Astrocyte (in vitro differentiated cells and primary cell): Measurements from ENCODE around the gene CNOT1. TPM values are rescaled to one million over a fixed set of nuclear protein-coding genes. Genes with fewer than 3 reads are reported as not detected.

ENCODE experiments used
- DNase-seq: peaks from one replicate; pipeline ENCODE4 v3.0.0-alpha.2; 2010; ENCODE audit warnings: low read depth
- FAIRE-seq: peaks from 2 replicates; lab custom pipeline; 2011; peaks lifted over from hg19 to GRCh38; lab: Jason Lieb, UNC
- H2AFZ ChIP-seq: 2 replicates; pipeline ENCODE4 v1.6.0; 2012; ENCODE audit warnings: low read depth, low read length, inconsistent platforms
- H3K27ac ChIP-seq: 2 replicates; pipeline ENCODE4 v1.5.1; 2011; ENCODE audit warnings: low read depth, low read length, inconsistent platforms
- H3K27me3 ChIP-seq: 2 replicates; pipeline ENCODE4 v1.6.0; 2011; ENCODE audit warnings: low read length, inconsistent platforms; ENCODE audit not compliant: insufficient read depth
- H3K36me3 ChIP-seq: 2 replicates; pipeline ENCODE4 v1.5.1; 2011; ENCODE audit warnings: low read length, inconsistent platforms; ENCODE audit not compliant: insufficient read depth
- H3K4me1 ChIP-seq: 2 replicates; pipeline ENCODE4 v1.5.1; 2011; ENCODE audit warnings: low read length, inconsistent platforms; ENCODE audit not compliant: insufficient read depth
- H3K4me2 ChIP-seq: 2 replicates; pipeline ENCODE4 v1.6.0; 2012; ENCODE audit warnings: low read length, inconsistent platforms
- H3K4me3 ChIP-seq: 2 replicates; pipeline ENCODE4 v1.5.1; 2011; ENCODE audit warnings: low read depth, mild to moderate bottlenecking, low read length, inconsistent platforms; ENCODE audit not compliant: insufficient read depth
- H3K79me2 ChIP-seq: 2 replicates; pipeline ENCODE4 v1.6.0; 2012; ENCODE audit warnings: mild to moderate bottlenecking, low read length, inconsistent platforms; ENCODE audit not compliant: insufficient read depth
- H3K9ac ChIP-seq: 2 replicates; pipeline ENCODE4 v1.6.0; 2012; ENCODE audit warnings: mild to moderate bottlenecking, low read length, inconsistent platforms
- H3K9me3 ChIP-seq: 2 replicates; pipeline ENCODE4 v1.5.1; 2012; ENCODE audit warnings: low read depth, mild to moderate bottlenecking, low read length, inconsistent platforms; ENCODE audit not compliant: insufficient read depth
- H4K20me1 ChIP-seq: 2 replicates; pipeline ENCODE4 v1.6.0; 2012; ENCODE audit warnings: low read length, inconsistent platforms; ENCODE audit not compliant: insufficient read depth
- H3K27ac Mint-ChIP-seq: one replicate; pipeline ENCODE4 v1.8.0; 2021; ENCODE audit warnings: mild to moderate bottlenecking, mixed read lengths; ENCODE audit not compliant: unreplicated experiment
- H3K27me3 Mint-ChIP-seq: one replicate; pipeline ENCODE4 v1.8.0; 2021; ENCODE audit warnings: low read depth, mixed read lengths; ENCODE audit not compliant: unreplicated experiment
- H3K36me3 Mint-ChIP-seq: one replicate; pipeline ENCODE4 v1.8.0; 2021; ENCODE audit warnings: low read depth, mixed read lengths; ENCODE audit not compliant: unreplicated experiment
- H3K4me1 Mint-ChIP-seq: one replicate; pipeline ENCODE4 v1.8.0; 2021; ENCODE audit warnings: low read depth, mixed read lengths; ENCODE audit not compliant: unreplicated experiment
- H3K4me3 Mint-ChIP-seq: one replicate; pipeline ENCODE4 v1.8.0; 2021; ENCODE audit warnings: mild to moderate bottlenecking, moderate library complexity, mixed read lengths; ENCODE audit not compliant: unreplicated experiment
- H3K9me3 Mint-ChIP-seq: one replicate; pipeline ENCODE4 v1.8.0; 2021; ENCODE audit warnings: mild to moderate bottlenecking, mixed read lengths; ENCODE audit not compliant: unreplicated experiment
- EZH2 ChIP-seq: IDR thresholded peaks from 2 replicates; pipeline ENCODE4 v1.6.1; 2012; ENCODE audit warnings: mild to moderate bottlenecking, low read length, inconsistent platforms; ENCODE audit not compliant: insufficient read depth
- total RNA-seq: library from RNA; stranded (reverse); gene quantifications from 2 replicates; pipeline ENCODE4 v1.2.1, GENCODE V29; 2021
- TF ChIP-seq, protein P1 (sequence below): IDR thresholded peaks from 2 replicates; pipeline ENCODE4 v1.5.1; 2011; ENCODE audit warnings: low read depth, mild to moderate bottlenecking, inconsistent platforms, low read length, moderate library complexity; ENCODE audit not compliant: insufficient read depth

CNOT1 gene
- total RNA-seq, 1 donor from 2014 or later, result 212 TPM

DNA sequence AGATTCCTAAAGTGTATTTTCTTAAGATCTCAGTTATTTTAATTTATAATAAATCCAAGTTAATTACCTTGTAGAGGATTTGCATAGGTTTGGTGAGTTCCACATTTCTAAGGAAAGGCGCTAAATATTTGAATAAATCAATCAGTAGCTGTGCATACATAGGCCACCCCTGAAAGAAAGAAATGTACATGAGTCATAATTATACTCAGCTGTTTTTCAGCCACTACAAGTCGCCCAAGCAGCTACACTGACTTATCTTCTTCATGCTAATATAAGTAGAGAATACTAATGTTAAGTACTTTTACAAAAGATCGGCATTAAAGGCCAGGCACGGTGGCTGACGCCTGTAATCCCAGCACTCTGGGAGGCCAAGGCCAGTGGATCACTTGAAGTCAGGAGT is 99.4 kb downstream of the CNOT1 start:
- peaks cover 65% of the 10 kb centered on the region for H3K36me3 ChIP-seq
- FAIRE-seq, result no peak
- no peak overlapping the region for H3K27ac ChIP-seq
- H3K4me1 ChIP-seq, result no peaks in the 10 kb centered on the region
- no peaks in the 10 kb centered on the region for H3K79me2 ChIP-seq
- H3K4me2 ChIP-seq, result no peak overlapping the region
- Mint-ChIP-seq H3K4me1 (peaks cover 2% of the 10 kb centered on the region), H3K9me3 (no peaks in the 10 kb centered on the region), H3K36me3 (peaks cover 10% of the 10 kb centered on the region), H3K27me3 (no peaks in the 10 kb centered on the region), H3K4me3 (no peak overlapping the region), H3K27ac (no peak overlapping the region)
- no peaks in the 10 kb centered on the region for H3K9me3 ChIP-seq
- no peak overlapping the region for H2AFZ ChIP-seq
- no peak for DNase-seq
- H3K9ac ChIP-seq, result no peak overlapping the region
- peaks cover 7% of the 10 kb centered on the region for H4K20me1 ChIP-seq
- no peak for TF ChIP-seq EZH2
- TF ChIP-seq, protein P1, sequence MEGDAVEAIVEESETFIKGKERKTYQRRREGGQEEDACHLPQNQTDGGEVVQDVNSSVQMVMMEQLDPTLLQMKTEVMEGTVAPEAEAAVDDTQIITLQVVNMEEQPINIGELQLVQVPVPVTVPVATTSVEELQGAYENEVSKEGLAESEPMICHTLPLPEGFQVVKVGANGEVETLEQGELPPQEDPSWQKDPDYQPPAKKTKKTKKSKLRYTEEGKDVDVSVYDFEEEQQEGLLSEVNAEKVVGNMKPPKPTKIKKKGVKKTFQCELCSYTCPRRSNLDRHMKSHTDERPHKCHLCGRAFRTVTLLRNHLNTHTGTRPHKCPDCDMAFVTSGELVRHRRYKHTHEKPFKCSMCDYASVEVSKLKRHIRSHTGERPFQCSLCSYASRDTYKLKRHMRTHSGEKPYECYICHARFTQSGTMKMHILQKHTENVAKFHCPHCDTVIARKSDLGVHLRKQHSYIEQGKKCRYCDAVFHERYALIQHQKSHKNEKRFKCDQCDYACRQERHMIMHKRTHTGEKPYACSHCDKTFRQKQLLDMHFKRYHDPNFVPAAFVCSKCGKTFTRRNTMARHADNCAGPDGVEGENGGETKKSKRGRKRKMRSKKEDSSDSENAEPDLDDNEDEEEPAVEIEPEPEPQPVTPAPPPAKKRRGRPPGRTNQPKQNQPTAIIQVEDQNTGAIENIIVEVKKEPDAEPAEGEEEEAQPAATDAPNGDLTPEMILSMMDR, result no peak
- H3K4me3 ChIP-seq, result no peak overlapping the region
- no peaks in the 10 kb centered on the region for H3K27me3 ChIP-seq

DNA sequence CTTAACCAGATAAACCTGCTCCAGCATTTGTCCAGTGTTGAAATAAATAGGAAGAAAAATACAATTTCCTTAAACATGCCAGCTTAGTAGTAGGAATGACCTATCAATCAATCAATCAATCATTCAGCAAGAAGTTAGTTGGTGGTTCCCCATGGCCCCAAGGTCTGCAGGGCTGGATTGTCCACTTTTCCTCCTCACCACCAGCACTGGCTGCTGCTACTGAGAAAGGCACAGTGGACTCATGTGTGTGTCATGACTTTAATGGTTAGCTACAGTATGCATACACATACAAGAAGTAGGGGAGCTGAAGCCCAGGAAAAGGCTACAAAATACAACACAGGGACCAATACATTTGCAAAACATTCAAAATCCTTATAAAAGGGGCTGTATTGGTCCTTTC is 109.9 kb downstream of the CNOT1 start:
- no peak for DNase-seq
- Histone ChIP-seq H4K20me1 (peaks cover 28% of the 10 kb centered on the region), H3K36me3 (peaks cover 56% of the 10 kb centered on the region), H3K27me3 (no peaks in the 10 kb centered on the region), H3K27ac (no peak overlapping the region), H3K4me2 (no peak overlapping the region), H3K79me2 (peaks cover 4% of the 10 kb centered on the region), H3K9ac (no peak overlapping the region), H3K4me1 (peaks cover 5% of the 10 kb centered on the region), H3K4me3 (no peak overlapping the region), H2AFZ (no peak overlapping the region), H3K9me3 (no peaks in the 10 kb centered on the region)
- Mint-ChIP-seq H3K36me3 (peaks cover 16% of the 10 kb centered on the region), H3K4me3 (no peak overlapping the region), H3K4me1 (peaks cover 11% of the 10 kb centered on the region), H3K9me3 (no peaks in the 10 kb centered on the region), H3K27ac (peak overlapping the region; percentile 27), H3K27me3 (no peaks in the 10 kb centered on the region)
- TF ChIP-seq, protein P1, result no peak
- TF ChIP-seq EZH2, result no peak
- no peak for FAIRE-seq

DNA sequence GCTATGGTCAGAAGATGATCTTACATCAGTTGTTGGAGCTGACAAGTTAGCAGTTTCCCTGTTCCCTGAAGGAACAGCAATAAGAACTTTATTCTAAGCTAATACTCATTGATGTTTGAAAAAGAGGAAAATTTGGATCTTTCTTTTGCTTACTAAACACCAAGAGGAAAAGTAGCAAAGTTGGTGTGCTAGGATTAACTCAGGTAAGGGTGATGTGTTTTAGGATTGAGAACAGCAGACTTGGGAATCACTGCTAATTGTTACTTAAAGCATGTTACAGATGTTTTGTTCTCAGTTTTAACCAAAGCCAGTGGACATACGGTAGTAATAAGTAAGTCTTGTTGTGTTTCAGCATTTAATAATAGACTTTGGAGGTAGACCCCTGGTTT is 110.7 kb downstream of the CNOT1 start:
- Histone ChIP-seq H3K9me3 (no peaks in the 10 kb centered on the region), H3K79me2 (peaks cover 4% of the 10 kb centered on the region), H3K27ac (no peak overlapping the region), H3K4me3 (no peak overlapping the region), H4K20me1 (peaks cover 28% of the 10 kb centered on the region), H3K36me3 (peaks cover 50% of the 10 kb centered on the region), H3K27me3 (no peaks in the 10 kb centered on the region), H3K9ac (no peak overlapping the region), H3K4me2 (no peak overlapping the region), H2AFZ (no peak overlapping the region), H3K4me1 (peaks cover 5% of the 10 kb centered on the region)
- no peak for FAIRE-seq
- Mint-ChIP-seq H3K4me1 (peaks cover 13% of the 10 kb centered on the region), H3K27ac (no peak overlapping the region), H3K4me3 (no peak overlapping the region), H3K36me3 (peaks cover 16% of the 10 kb centered on the region), H3K9me3 (no peaks in the 10 kb centered on the region), H3K27me3 (no peaks in the 10 kb centered on the region)
- TF ChIP-seq, protein P1, result no peak
- no peak for TF ChIP-seq EZH2
- DNase-seq, result no peak
